ENCODE measurements around the gene UGGT2. TPM values are rescaled to one million over a fixed set of nuclear protein-coding genes. Genes with fewer than 3 reads are reported as not detected.

UGGT2 gene
- total RNA-seq, 1 donor from 2014 or later, result 45.1 TPM

GRCh38 chr13:95926231-95926630 lies 127.0 kb downstream of the UGGT2 start:
- peaks cover 10% of the 10 kb centered on the region for H3K4me1 Mint-ChIP-seq (ENCODE audit: low read depth)
- H3K4me3 Mint-ChIP-seq (ENCODE audit: low read depth), result no peak overlapping the region
- peaks cover 39% of the 10 kb centered on the region for H3K36me3 Mint-ChIP-seq (ENCODE audit: insufficient read depth)
- no peak overlapping the region for H3K27ac Mint-ChIP-seq
- no peaks in the 10 kb centered on the region for H3K27me3 Mint-ChIP-seq
- peaks cover 19% of the 10 kb centered on the region for H3K9me3 Mint-ChIP-seq (ENCODE audit: low read depth)
- TF ChIP-seq CTCF (IDR thresholded peaks at IDR 0.05; ENCODE audit: unreplicated experiment), result no peak
- DNase-seq (ENCODE audit: low spot score, unreplicated experiment), result no peak

- Mint-ChIP-seq H3K4me3 (ENCODE audit: low read depth) (no peak overlapping the region), H3K4me1 (ENCODE audit: low read depth) (peaks cover 10% of the 10 kb centered on the region), H3K27me3 (no peaks in the 10 kb centered on the region), H3K27ac (no peak overlapping the region), H3K36me3 (ENCODE audit: insufficient read depth) (peaks cover 26% of the 10 kb centered on the region), H3K9me3 (ENCODE audit: low read depth) (peaks cover 10% of the 10 kb centered on the region)
- no peak for DNase-seq (ENCODE audit: low spot score, unreplicated experiment)
- TF ChIP-seq CTCF (IDR thresholded peaks at IDR 0.05; ENCODE audit: unreplicated experiment), result no peak
Observed at GRCh38 chr13:95924389-95924994, 128.7 kb downstream of the UGGT2 start.

DNA sequence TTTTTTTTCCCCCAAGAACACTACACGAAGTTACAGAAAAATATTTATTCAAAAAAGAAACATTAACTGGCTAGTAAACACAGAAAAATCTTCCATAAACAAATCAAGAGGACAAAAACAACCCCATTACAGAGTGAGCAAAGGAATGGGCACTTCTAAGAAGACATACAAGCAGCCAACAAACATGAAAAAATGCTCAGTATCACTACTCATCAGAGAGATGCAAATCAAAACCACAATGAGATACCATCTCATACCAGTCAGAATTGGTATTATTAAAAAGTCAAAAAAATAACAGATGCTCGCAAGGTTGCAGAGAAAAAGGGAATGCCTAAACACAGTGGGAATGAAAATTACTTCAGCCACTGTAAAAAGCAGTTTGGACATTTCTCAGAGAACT lies 131.7 kb downstream of the UGGT2 start:
- Mint-ChIP-seq H3K27ac (no peak overlapping the region), H3K27me3 (no peaks in the 10 kb centered on the region), H3K4me1 (ENCODE audit: low read depth) (peaks cover 10% of the 10 kb centered on the region), H3K4me3 (ENCODE audit: low read depth) (no peak overlapping the region), H3K9me3 (ENCODE audit: low read depth) (peaks cover 15% of the 10 kb centered on the region), H3K36me3 (ENCODE audit: insufficient read depth) (peaks cover 31% of the 10 kb centered on the region)
- TF ChIP-seq CTCF (IDR thresholded peaks at IDR 0.05; ENCODE audit: unreplicated experiment), result no peak
- no peak for DNase-seq (ENCODE audit: low spot score, unreplicated experiment)

DNA sequence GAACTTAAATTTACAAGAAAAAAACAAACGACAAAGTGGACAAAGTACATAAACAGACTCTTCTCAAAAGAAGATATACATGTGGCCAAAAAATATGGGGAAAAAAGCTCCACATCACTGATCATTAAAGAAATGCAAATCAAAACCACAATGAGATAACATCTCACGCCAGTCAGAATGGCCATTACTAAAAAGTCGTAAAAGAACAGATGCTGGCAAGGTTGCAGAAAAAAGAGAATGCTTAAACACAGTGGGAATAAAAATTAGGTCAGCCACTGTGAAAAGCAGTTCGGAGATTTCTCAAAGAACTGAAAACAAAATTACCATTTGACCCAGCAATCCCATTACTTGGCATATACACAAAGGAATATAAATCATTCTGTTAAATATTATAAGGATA lies 132.7 kb downstream of the UGGT2 start:
- H3K27me3 Mint-ChIP-seq, result no peaks in the 10 kb centered on the region
- H3K9me3 Mint-ChIP-seq (ENCODE audit: low read depth), result peaks cover 15% of the 10 kb centered on the region
- no peak for DNase-seq (ENCODE audit: low spot score, unreplicated experiment)
- H3K36me3 Mint-ChIP-seq (ENCODE audit: insufficient read depth), result peaks cover 35% of the 10 kb centered on the region
- no peak for TF ChIP-seq CTCF (IDR thresholded peaks at IDR 0.05; ENCODE audit: unreplicated experiment)
- H3K27ac Mint-ChIP-seq, result no peak overlapping the region
- H3K4me1 Mint-ChIP-seq (ENCODE audit: low read depth), result peaks cover 8% of the 10 kb centered on the region
- no peak overlapping the region for H3K4me3 Mint-ChIP-seq (ENCODE audit: low read depth)

- Mint-ChIP-seq H3K9me3 (ENCODE audit: low read depth) (peaks cover 17% of the 10 kb centered on the region), H3K4me3 (ENCODE audit: low read depth) (no peak overlapping the region), H3K36me3 (ENCODE audit: insufficient read depth) (peaks cover 45% of the 10 kb centered on the region), H3K27ac (no peak overlapping the region), H3K4me1 (ENCODE audit: low read depth) (no peaks in the 10 kb centered on the region), H3K27me3 (no peaks in the 10 kb centered on the region)
- TF ChIP-seq CTCF (IDR thresholded peaks at IDR 0.05; ENCODE audit: unreplicated experiment), result no peak
- DNase-seq (ENCODE audit: low spot score, unreplicated experiment), result no peak
Observed at GRCh38 chr13:95918860-95919259, 134.3 kb downstream of the UGGT2 start.
